PC-9 (cell line): ENCODE data around the gene PBX2.

ENCODE experiments used
- EZH2 ChIP-seq: fragments of 200-600 bp; sonication (generic); IDR thresholded peaks from 2 replicates; pipeline ENCODE4 v1.8.0; 2017; ENCODE audit warnings: antibody characterized with exemption, low read depth
- TF ChIP-seq, protein P1 (sequence below): fragments of 200-600 bp; sonication (generic); conservative IDR thresholded peaks from 2 replicates; pipeline ENCODE4 v1.6.1; 2017; ENCODE audit warnings: mixed run types, antibody characterized with exemption, mild to moderate bottlenecking, moderate library complexity

DNA sequence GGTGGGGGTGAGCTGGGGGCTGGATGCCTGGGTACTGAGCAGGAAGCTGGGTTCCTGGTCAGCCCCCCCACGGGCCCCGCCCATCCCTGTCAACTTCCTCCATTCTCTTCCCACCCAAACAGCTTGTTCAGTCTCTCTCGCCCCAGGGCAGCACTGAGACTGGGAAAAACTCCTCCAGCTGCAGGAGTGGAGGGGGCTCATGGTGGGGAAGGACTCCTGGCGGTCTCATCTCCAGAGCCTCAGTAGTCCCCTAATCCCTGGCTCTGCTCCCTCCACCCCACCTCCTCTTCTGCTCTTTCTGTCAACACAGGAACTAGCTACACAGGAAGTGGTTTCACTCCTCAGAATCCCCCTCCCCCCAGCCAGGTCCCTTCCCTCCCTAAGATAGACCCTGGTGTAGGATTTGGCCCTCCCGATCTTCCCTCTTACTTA, 2.6 kb upstream of the PBX2 start, which contains the start of gene GPSM3:
- TF ChIP-seq, protein P1, sequence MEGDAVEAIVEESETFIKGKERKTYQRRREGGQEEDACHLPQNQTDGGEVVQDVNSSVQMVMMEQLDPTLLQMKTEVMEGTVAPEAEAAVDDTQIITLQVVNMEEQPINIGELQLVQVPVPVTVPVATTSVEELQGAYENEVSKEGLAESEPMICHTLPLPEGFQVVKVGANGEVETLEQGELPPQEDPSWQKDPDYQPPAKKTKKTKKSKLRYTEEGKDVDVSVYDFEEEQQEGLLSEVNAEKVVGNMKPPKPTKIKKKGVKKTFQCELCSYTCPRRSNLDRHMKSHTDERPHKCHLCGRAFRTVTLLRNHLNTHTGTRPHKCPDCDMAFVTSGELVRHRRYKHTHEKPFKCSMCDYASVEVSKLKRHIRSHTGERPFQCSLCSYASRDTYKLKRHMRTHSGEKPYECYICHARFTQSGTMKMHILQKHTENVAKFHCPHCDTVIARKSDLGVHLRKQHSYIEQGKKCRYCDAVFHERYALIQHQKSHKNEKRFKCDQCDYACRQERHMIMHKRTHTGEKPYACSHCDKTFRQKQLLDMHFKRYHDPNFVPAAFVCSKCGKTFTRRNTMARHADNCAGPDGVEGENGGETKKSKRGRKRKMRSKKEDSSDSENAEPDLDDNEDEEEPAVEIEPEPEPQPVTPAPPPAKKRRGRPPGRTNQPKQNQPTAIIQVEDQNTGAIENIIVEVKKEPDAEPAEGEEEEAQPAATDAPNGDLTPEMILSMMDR: no peak
- no peak for TF ChIP-seq EZH2
